Stomach (tissue), 4 donors: ENCODE measurements around the gene LSR.

ENCODE experiments used
- CTCF ChIP-seq, 7 experiments: fragments of 450-650 bp in 4 of 7; fragments of 200-600 bp in 3 of 7; sonication (generic) in 3 of 7; IDR thresholded peaks; one replicate each; pipeline ENCODE4 v1.5.1; 2016 to 2019; ENCODE audit warnings: antibody characterized with exemption in 7 of 7, control low read depth in 2 of 7, mild to moderate bottlenecking in 1 of 7
- EP300 ChIP-seq: sonication (generic); formaldehyde crosslinking; IDR thresholded peaks from one replicate; pipeline ENCODE4 v1.6.1; 2017; ENCODE audit warnings: antibody characterized with exemption
- POLR2A ChIP-seq, 4 donors: fragments of 450-650 bp; IDR thresholded peaks; one replicate each; pipeline ENCODE4 v1.6.1; 2016; ENCODE audit warnings: antibody characterized with exemption in 4 of 4, control low read depth in 2 of 4, mild to moderate bottlenecking in 1 of 4, moderate library complexity in 1 of 4
- POLR2AphosphoS5 ChIP-seq, 3 donors: sonication (generic); formaldehyde crosslinking; IDR thresholded peaks; one replicate each; pipeline ENCODE4 v1.6.1; 2016; ENCODE audit warnings: antibody characterized with exemption in 3 of 3

GRCh38 chr19:35288906-35289305 is 40.1 kb downstream of the LSR start:
- TF ChIP-seq CTCF (IDR thresholded peaks at IDR 0.05) (no peak), POLR2A (IDR thresholded peaks at IDR 0.05) (no peak), POLR2AphosphoS5 (IDR thresholded peaks at IDR 0.05) (no peak), EP300 (no peak)
